Posterior vena cava (tissue), 2 donors: ENCODE results near the gene BRIX1. TPM values are rescaled to one million over a fixed set of nuclear protein-coding genes. Genes with fewer than 3 reads are reported as not detected.
A peak's percentile ranks its signal among the peaks of the same experiment; 100 is the strongest.
"Not testable (repeated sequence)": the region's sequence is repeated elsewhere in the genome, so short reads cannot be mapped to it uniquely, and the experiment has no call there.

ENCODE experiments used
- DNase-seq: peaks from one replicate; pipeline ENCODE4 v3.0.0-alpha.2; 2020; ENCODE audit warnings: low spot score
- intact Hi-C, 2 donors: fragments of 100-400 bp; cut with DNase I; formaldehyde crosslinking; loops; one replicate each; pipeline versions ENCODE4 v1.14.1 to v1.14.2; 2022 to 2023
- total RNA-seq, 2 donors: library from RNA; stranded (reverse); fragmentation: NEBNext Ultra II Directional; extraction: Animal tissue kit (Norgen Biotek cat#: 25700); gene quantifications; one replicate each; pipeline ENCODE4 v1.2.1, GENCODE V29; 2021
- donor health status: DM: yes; HTN: yes; CAD: no.
- donor health status: DM: yes; HTN: yes; CAD: no.

The BRIX1 gene
- total RNA-seq, 2 donors from 2014 or later: 20.4 to 24.8 TPM

DNA sequence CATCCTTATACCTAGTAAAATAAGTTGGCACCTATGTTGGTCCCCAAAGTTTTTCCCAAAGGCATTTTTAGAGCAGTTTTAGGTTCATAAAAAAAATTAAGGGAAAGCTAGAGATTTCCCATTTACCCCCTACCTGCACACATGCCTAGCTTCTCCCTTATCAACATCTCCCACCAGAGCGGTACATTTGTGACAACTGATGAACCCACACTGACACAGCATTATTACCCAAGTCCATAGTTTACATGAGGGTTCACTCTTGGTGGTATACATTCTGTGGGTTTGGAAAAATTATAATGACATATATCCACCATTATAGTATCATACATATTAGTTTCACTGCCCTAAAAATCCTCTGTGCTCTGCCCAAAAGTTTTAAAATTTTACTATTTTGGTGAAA is 12.3 kb upstream of the BRIX1 start:
- no peak for DNase-seq
- intact Hi-C loops: no loop called here

DNA sequence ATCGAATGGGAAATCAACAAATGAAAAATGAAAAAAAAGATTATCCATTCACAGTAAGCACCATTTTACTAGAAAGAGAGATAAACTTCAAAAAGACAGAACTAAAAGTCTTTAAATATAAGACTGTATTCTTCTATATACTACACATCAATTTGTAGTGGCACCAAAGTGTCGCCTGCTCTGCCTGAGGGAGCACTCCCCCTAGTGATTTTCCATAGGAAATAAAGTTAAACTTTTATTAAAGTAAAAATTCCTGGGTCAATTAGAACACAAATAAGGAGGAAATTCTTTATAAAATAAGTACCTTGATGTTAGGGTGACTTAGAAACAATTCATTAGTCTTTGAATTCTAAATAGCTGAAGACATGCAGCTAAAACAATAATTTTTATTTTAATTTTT is 9.9 kb upstream of the BRIX1 start:
- intact Hi-C loops: no loop called here
- no peak for DNase-seq

DNA sequence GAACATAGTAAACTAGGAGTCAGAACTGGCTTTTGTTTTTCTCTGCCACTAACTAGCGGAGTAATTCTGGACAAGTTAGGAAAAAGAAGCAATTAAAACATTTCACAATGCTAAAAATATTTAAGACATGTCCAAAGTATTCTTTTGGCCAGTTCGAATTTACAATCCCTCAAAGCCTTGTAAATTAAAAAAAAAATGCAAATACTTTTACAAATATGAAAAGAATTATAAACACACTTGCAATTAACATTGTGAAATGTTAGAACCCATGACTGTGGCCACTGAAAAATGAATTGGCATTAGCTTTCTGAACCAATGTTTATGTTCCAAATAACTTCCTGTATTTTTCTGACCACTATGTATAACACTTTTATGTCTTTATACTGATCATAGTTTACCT is 2.4 kb upstream of the BRIX1 start:
- intact Hi-C loops: no loop called here
- no peak for DNase-seq

DNA sequence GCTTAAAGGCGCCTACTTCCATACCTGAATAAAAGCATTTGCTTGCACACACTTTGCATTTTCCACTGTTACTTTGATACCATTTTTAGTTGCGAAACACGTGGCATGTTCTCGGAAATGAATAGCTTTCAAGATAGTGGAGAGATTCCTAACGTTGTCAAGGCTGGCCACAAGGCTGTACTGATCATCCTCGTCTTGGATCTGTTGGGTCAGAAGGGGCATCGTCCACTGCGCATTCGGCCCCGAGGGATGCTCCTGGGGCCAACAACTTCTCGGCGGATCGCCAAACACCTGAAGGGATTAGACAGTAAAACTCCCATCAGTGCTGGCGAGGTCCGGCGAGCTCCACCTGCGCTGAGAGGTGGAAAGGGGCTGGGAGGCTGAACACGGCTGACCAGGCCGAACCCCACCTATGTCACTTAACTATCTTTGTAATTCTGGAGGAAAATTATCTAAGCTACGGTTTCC is 806 bp upstream of the BRIX1 start:
- DNase-seq: no peak
- intact Hi-C loops: no loop called here

DNA sequence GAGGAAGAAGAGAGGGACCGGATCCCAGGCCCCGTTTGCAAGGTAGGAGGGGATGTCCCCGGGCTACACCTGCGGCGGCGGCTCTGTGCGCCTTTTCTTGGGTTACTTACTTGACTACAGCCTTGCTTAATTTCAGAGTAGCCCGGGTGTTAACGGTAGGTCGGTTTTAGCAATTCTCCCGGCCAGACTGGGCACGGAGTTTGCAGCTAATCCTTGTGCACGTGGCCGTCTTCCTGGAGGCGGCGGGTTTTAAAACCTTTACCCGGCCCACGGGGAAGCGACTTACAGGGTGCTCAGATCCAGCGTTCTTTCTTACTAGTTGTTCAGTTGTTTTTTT is 313 bp downstream of the BRIX1 start:
- intact Hi-C loops: no loop called here
- DNase-seq: no peak

DNA sequence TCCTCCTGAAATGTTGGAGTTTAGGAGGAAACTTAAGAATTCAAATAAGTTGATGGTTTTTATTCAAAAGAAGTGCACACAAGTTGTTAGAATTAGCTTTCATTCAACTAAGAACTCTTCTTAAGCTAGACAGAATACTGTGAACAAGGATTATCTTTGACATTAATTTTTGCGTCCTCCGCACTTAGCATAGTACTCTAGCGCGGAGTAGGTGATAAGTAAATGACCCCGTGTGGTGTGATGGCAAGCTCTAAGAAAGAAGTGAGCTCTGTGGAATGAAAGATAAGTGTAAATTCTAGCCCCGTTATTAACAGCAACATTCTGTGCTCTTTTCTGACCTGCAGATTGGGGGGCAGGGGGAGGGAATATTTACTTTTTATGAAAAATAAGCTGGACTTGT is 1.0 kb downstream of the BRIX1 start:
- intact Hi-C loops: no loop called here
- no peak for DNase-seq

DNA sequence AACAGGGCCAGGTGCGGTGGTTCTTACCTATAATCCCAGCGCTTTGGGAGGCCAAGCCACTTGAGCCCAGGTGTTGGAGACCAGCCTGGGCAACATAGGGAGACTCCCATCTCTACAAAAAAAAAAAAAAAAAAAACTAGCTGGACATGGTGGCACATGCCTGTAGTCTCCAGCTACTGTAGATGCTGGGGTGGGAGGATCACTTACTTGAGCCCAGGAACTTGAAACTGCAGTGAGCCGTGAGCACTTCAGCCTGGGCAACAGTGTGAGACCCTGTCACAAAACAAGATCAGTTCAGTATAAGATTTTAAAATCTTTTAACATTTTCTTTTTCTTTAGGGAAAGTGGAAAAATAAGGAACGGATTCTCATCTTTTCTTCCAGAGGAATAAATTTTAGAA is 2.5 kb downstream of the BRIX1 start:
- intact Hi-C loops: no loop called here

DNA sequence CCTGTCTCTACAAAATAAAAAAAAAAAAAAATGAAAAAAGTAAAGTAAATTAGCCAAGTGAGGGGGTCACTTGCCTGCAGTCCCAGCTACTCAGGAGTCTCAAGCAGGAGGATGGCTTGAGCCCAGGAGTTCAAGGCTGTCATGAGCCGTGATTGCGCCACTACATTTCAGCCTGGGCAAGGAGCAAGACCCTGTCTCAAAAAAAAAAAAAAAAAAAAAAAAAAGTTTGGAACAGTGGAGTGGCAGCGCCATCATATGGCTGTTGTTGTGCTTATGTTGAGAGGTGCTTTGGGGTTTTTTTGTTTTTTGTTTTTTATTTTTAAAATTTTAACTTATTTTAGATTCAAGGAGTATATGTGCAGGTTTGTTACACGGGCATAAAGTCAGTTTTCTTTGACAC is 3.6 kb downstream of the BRIX1 start:
- intact Hi-C loops: no loop called here
- DNase-seq: no peak

More for the DNA sequence above, 2.5 kb downstream of the BRIX1 start:
- DNase-seq: no peak

DNA sequence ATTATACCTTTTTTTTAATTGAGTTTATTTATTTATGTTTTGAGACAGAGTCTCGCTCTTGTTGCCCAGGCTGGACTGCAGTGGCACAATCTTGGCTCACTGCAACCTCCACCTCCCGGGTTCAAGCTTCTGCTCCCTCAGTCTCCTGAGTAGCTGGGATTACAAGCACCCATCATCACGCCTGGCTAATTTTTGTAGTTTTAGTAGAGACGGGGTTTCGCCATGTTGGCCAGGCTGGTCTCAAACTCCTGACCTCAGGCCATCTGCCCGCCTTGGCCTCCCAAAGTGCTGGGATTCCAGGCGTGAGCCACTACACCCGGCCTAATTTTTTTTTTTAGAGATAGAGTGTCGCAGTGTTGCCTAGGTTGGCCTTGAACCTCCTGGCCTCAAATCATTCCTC is 7.7 kb downstream of the BRIX1 start:
- DNase-seq, intact Hi-C loops: not testable (repeated sequence)

DNA sequence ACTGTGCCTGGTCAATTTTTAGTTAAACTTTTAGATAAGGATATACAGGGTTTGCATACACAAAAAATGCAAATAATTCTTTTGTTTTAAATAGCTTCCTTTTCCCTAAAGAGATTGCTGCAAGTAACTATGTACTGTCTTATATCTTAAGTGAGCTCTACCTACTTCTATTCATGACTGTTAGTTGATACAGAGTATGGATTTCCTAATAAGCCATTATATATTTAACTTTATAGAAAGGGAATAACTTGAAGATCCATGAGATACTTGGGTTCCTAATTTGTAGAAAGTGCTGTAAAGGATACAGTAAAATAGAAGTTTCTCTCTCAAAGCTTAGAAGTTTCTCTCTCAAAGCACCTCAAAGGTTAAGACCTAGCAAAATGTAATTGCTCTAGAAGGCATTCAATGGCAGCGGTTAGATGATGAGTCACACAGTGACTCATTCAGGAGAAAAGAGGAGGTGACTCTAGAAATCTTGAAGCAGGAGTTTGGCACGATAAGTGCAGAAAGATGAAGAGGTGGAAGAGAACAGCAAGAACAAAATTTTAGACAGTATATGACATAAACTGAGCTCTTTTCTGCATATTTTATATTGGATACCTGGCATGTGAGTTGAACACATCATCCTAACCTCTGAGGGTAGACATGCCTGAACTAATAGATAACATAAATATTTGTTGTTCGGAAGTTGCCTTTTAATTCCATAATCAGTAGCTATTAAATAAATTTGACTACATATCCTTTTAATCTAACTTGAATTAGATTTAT is 8.4 kb downstream of the BRIX1 start:
- intact Hi-C loops: no loop called here
- no peak for DNase-seq

DNA sequence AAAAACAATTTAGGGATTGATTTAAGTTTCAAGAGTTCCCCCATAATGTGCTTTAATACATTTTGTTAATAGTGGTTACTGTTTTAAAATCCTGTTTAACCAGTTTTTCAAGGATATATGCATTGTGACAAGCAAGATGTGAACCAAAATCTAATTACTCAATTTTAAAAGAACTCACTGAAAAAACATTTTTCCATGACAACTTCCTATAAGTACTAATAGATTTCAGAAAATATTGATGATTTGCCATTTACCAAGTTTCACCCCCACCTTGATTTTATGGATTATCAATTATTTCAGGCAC is 8.9 kb downstream of the BRIX1 start:
- intact Hi-C loops: no loop called here
- no peak for DNase-seq

DNA sequence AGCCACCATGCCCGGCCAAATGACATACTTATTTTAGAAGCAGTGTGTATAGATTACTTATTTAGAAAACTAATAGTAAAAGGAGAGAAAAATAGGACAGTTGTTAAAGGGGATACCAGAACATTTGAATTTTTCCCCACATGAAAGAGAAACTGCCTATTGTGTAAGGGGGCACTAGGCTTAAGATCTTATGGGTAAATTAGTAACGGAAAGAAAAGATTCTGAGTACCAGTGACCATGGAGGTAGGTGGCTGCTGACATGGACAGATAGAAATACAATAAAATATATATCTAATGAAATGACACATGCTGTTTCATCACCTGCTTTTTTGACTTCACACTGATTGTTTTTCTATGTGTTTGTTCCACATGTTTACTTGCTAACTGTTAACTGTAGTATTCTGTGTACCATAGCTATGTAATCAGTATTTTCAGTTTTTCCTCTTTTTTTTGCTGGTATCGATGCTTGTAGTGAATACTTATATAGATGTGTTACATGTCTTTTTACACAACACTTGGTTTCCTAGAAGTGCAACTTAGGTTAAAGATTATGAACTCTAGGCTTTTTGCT is 10.9 kb downstream of the BRIX1 start:
- no peak for DNase-seq
- intact Hi-C loops: no loop called here

DNA sequence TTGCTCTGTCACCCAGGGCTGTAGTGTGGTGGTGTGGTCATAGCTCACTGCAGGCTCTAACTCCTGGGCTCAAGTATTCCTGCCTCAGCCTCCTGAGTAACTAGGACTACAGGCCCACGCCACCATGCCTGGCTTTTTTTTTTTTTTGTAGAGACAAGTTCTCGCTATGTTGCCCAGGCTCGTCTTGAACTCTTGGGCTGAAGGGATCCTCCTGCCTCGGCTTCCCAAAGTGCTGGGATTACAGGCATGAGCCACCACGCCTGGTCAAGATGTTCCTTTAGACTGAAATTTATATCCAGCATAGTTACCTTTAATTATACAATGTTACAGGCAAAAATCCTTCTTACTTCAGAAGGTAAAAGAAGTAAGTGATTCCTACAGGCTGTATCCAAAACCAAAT is 12.3 kb downstream of the BRIX1 start:
- intact Hi-C loops: no loop called here
- DNase-seq: no peak

DNA sequence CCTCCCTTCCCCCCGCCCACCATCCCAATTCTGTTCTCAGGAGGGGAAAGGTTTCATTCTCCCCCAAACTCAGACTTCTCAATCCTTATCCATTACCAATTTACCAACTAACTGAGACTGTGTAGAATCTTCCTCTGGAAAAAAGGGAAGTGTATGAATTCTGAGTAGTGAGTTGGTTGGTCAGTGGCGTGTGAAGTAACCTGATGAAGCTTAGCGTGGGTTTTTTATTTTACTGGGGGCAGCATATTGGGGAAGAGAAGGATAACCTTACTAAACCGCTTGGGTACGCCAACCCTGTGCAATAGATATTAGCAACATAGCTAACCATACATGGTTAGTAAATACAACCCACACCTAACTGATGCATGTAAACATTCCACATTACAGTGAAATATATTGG is 12.8 kb downstream of the BRIX1 start:
- DNase-seq: no peak
- intact Hi-C loops: no loop called here

DNA sequence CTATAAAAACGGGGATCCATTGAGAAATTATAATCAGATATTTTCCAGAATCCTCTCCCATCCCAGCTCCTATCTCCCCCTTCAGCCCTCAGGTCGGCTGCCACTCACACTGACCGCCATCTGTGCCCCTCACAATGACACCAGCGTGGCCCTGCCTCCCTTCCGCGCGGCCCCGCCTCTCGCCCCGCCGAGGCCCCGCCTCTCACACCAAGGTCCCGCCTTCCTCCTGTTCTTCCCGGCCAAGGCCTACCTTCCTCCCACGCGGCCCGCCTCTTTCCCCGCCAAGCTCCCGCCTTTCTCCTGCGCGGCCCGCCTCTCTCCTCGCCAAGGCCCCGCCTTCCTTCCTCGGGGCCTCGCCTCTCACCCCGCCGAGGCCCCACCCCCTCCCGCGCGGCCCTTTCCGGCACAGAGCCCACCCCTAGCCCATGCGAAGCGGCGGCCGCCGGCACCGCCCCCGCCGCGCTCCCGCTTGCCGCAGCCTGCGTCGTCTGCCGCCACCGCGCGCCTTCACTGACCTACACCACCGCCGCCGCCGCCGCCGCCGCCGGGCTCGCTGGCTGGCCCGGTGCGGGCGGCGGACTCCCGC is 13.7 kb downstream of the BRIX1 start, which contains the start of gene DNAJC21:
Gene DNAJC21 (plus strand): TSS at position 426 of the 586 bp plus-strand sequence. CDS start 261 bp downstream, outside the sequence.
- intact Hi-C loops: no loop called here

DNA sequence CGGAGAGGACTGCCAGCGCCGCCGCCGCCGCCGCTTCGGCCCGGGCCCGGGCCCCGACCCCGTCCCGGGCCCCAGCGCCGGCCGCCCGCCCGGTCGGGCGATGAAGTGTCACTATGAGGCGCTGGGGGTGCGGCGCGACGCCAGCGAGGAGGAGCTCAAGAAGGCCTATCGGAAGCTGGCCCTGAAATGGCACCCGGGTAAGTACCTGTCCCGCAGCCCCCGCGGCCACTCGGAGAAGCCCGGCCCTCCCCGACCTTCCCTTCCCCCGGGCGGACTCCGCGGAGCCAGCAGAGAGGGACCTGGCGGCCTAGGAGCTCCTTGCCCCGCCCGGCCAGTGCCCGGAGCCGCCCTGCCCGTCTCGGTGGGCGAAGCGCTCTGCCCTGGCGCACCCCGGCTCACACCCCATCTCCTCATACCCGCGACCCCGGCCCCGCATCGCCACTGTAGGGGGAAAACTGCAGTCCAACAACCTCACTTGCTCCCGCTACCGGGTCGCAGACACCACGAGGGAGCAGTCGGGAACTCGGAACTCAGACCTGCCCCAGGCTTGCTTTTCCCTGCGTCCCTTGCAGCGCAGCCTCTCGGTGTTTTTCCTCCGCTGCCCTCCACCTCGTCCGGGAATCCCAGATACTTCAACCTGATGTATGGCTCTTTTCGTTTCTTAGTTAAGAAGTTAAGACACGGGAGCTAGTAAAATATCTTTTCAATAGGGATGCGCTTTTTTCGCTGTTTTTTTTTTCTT is 14.4 kb downstream of the BRIX1 start:
- intact Hi-C loops: no loop called here
- peak; percentile 96 for DNase-seq

More for the DNA sequence above, 13.7 kb downstream of the BRIX1 start, which contains the start of gene DNAJC21:
- peak; percentile 99 for DNase-seq

DNA sequence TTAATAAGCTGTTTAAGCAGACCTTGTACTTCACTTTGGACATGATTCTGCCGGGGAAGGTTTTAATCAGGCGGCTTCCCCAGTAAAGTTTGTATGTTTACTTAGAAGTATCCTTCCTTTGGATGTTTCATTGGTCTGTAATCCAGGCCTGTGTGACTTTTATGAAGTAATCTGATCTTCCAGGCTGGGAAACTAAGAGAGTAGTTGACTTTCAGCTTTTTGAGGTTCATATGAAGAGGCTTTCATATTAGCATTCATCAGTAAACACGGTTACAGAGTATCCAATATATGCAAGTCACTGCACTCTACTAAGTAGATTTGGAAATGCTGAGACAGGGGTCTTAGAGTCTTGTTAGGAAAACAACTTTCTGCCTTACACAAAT is 14.9 kb downstream of the BRIX1 start:
- intact Hi-C loops: no loop called here
- DNase-seq: no peak

DNA sequence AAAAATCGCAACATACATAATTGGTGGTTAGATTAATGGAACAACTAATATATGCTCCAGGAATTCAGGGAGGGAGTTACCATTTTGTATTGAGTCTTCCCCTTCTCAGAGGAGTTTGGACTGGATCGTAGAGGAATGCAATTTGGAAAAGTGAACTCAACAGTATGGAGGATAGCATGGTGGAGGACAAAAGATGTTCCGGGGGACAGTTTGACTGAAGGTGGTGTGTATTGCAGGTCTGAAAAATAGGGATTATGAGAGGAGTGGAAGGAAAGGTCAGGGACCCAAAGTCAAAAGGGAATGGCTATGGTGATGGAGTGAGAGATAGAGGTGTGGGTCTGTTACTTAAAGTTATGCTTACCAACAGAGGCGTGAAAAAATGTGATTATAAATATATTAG is 15.4 kb downstream of the BRIX1 start:
- intact Hi-C loops: no loop called here
- no peak for DNase-seq

DNA sequence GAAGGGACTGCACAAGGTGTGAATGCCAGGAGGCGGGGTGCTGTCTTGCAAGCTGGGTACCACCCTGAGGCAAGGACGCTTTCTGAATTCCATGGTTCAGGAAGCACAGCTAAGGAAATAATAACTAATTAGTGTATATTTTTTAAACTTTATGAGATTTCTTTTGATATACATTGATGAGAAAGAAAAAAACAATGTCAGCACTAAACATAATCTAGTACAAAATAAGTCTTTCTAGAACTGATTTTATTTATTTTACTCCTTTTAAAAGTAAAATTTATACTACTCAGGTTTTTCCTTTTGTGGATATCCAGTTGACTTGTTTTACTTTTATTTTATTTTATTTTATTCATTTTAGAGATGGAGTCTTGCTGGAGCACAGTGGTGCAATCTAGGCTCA is 17.4 kb downstream of the BRIX1 start:
- intact Hi-C loops: no loop called here
- DNase-seq: no peak

DNA sequence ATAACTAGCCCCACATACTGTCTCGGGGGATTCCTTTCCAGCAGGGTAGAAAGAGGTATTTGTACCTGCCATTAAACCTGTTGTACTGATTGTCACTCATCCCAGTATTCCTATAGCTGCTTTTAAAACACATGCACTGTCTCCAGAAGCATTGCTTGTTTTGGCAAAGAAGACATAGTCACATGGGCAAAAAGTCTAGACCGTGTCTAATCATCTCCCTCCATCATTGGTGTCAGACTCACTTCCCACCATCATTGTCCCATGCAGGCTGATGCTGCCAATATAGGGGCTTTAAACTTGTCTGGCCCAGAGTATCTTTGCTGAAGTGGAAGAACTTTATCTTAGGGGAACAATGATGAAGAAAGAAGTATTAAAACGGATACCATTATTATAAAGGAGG is 26.4 kb downstream of the BRIX1 start:
- no peak for DNase-seq
- intact Hi-C loops: loop anchor here in 1 of 2 donors (5.0 kb wide), 1 partner anchor 855 kb away; no protein-coding TSS in a partner anchor
